DOHH2 (cell line): ENCODE measurements around the gene SIDT1.

Source experiments
- H3F3A ChIP-seq: fragments of 200-600 bp; sonication (generic), shearing (Covaris generic); 2 replicates; pipeline ENCODE4 v1.6.0; 2016; ENCODE audit warnings: antibody characterized with exemption, mild to moderate bottlenecking; ENCODE audit not compliant: control insufficient read depth, insufficient read depth
- H3K27ac ChIP-seq: fragments of 200-600 bp; sonication (generic); 2 replicates; pipeline ENCODE4 v1.5.1; 2014; ENCODE audit warnings: low read depth, mild to moderate bottlenecking, low read length, moderate library complexity
- H3K27me3 ChIP-seq: fragments of 200-600 bp; sonication (generic); 2 replicates; pipeline ENCODE4 v1.6.1; 2014; ENCODE audit warnings: mild to moderate bottlenecking, low read length, mixed read lengths; ENCODE audit not compliant: control insufficient read depth
- H3K36me3 ChIP-seq: fragments of 200-600 bp; sonication (generic); 2 replicates; pipeline ENCODE4 v1.6.1; 2014; ENCODE audit warnings: mild to moderate bottlenecking, low read length, moderate library complexity, mixed read lengths; ENCODE audit not compliant: control insufficient read depth
- H3K4me1 ChIP-seq: fragments of 200-600 bp; sonication (generic); 2 replicates; pipeline ENCODE4 v1.6.1; 2014; ENCODE audit warnings: mild to moderate bottlenecking, low read length, mixed read lengths; ENCODE audit not compliant: control insufficient read depth
- H3K4me2 ChIP-seq: fragments of 200-600 bp; sonication (generic); 2 replicates; pipeline ENCODE4 v1.6.0; 2014; ENCODE audit warnings: mild to moderate bottlenecking, low read length, moderate library complexity
- H3K4me3 ChIP-seq: fragments of 200-600 bp; sonication (generic); 2 replicates; pipeline ENCODE4 v1.5.1; 2014; ENCODE audit warnings: mild to moderate bottlenecking, low read length, mixed read lengths
- H3K79me2 ChIP-seq: fragments of 200-600 bp; sonication (generic); 2 replicates; pipeline ENCODE4 v1.6.1; 2014; ENCODE audit warnings: mild to moderate bottlenecking, low read length, mixed read lengths; ENCODE audit not compliant: control insufficient read depth
- H3K9me2 ChIP-seq: fragments of 200-600 bp; sonication (generic); replicated peaks from 2 replicates; pipeline ENCODE4 v1.6.1; 2014; ENCODE audit warnings: mild to moderate bottlenecking, low read length, mixed read lengths; ENCODE audit not compliant: control insufficient read depth
- H3K9me3 ChIP-seq: fragments of 200-600 bp; sonication (generic); 2 replicates; pipeline ENCODE4 v1.6.1; 2014; ENCODE audit warnings: antibody characterized with exemption, low read length, mixed read lengths; ENCODE audit not compliant: control insufficient read depth, insufficient read depth
- H4K20me1 ChIP-seq: fragments of 200-600 bp; sonication (generic); 2 replicates; pipeline ENCODE4 v1.6.0; 2014; ENCODE audit warnings: low read depth, mild to moderate bottlenecking, antibody characterized with exemption, low read length, moderate library complexity; ENCODE audit not compliant: control insufficient read depth, insufficient read depth
- EZH2phosphoT487 ChIP-seq: fragments of 200-600 bp; sonication (generic); IDR thresholded peaks from 2 replicates; pipeline ENCODE4 v1.6.1; 2017; ENCODE audit warnings: borderline replicate concordance, mild to moderate bottlenecking, antibody characterized with exemption, low read length, moderate library complexity, mixed read lengths
- TF ChIP-seq, protein P1 (sequence below): fragments of 200-600 bp; sonication (generic); IDR thresholded peaks from one replicate; pipeline ENCODE4 v1.5.1; 2014; ENCODE audit warnings: antibody characterized with exemption, mild to moderate bottlenecking, low read depth, low read length; ENCODE audit not compliant: poor library complexity, severe bottlenecking

The SIDT1 gene

DNA sequence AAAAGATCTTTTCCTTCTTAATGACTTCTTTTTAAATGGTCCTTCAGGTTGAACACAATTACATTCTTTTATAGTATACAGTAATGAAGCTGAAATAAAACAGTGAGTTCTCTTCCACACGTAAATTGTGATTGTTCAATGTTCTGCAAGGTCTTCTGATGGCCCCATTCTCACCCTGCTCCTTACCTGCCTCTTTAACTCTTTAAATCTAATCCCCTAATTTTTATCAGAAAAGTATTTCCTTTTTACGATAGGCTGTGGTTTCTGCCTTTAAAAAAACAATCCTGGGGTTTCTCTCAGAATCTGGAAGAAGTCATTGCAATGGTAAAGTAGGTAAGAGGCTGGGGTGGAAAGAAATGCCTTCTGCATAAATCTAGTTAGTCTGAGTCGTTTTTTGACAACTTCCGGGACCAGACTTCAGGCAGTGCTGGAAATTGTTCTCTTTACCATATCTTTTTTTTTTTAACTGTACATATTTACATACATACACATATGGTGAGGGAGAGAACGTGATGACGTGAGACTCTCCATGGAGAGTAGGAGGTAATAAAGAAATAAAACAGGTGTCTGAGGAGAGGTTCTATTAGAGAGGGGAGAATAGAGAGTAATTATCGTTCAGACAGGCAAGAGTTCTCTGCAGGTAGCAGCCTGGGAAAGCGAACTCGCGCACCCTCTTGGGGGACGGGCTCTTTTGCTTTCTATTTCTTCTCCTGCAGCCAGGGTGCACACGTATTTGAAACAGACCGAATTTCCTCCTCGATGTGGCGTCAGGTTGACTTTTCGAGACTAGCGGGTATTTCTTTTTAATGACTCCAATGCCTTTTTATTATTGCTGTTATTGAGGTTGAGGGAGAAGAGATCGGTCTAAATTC is at the start of gene SIDT1:
TSS of gene SIDT1 (plus strand) at position 730 of the 872 bp plus-strand sequence. CDS start 467 bp downstream, outside the sequence.
- Histone ChIP-seq H3F3A (no peaks in the 10 kb centered on the region), H3K27ac (no peak within 1 kb of the TSS), H3K9me2 (no peaks in the 10 kb centered on the region), H3K36me3 (no peaks in the 10 kb centered on the region), H3K79me2 (no peaks in the 10 kb centered on the region), H3K4me3 (peak within 1 kb of the TSS; percentile 73), H3K27me3 (peaks cover 67% of the 10 kb centered on the region), H3K9me3 (no peaks in the 10 kb centered on the region), H3K4me1 (peaks cover 22% of the 10 kb centered on the region), H4K20me1 (no peaks in the 10 kb centered on the region), H3K4me2 (peak within 1 kb of the TSS; percentile 88)
- TF ChIP-seq, protein P1, sequence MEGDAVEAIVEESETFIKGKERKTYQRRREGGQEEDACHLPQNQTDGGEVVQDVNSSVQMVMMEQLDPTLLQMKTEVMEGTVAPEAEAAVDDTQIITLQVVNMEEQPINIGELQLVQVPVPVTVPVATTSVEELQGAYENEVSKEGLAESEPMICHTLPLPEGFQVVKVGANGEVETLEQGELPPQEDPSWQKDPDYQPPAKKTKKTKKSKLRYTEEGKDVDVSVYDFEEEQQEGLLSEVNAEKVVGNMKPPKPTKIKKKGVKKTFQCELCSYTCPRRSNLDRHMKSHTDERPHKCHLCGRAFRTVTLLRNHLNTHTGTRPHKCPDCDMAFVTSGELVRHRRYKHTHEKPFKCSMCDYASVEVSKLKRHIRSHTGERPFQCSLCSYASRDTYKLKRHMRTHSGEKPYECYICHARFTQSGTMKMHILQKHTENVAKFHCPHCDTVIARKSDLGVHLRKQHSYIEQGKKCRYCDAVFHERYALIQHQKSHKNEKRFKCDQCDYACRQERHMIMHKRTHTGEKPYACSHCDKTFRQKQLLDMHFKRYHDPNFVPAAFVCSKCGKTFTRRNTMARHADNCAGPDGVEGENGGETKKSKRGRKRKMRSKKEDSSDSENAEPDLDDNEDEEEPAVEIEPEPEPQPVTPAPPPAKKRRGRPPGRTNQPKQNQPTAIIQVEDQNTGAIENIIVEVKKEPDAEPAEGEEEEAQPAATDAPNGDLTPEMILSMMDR, result no peak
- TF ChIP-seq EZH2phosphoT487, result no peak

DNA sequence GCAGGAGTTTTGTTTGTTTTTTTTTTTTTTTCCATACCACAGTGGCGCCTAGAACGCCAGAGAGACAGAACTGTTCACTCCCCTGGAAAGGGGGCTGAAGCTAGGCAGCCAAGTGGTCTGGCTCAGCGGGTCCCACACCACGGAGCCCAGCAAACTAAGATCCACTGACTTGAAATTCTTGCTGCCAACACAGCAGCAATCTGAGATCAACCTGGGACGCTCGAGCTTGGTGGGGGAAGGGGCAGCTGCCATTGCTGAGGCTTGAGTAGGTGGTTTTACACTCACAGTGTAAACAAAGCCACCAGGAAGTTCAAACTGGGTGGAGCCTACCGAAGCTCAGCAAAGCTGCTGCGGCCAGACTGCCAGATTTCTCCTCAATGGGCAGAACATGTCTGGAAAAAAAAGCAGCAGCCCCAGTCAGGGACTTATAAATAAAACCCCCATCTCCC is 47.2 kb upstream of the SIDT1 start:
- no peaks in the 10 kb centered on the region for H3K4me1 ChIP-seq
- no peaks in the 10 kb centered on the region for H4K20me1 ChIP-seq
- no peaks in the 10 kb centered on the region for H3K27me3 ChIP-seq
- no peaks in the 10 kb centered on the region for H3K79me2 ChIP-seq
- H3F3A ChIP-seq, result no peaks in the 10 kb centered on the region
- TF ChIP-seq, protein P1, result no peak
- TF ChIP-seq EZH2phosphoT487, result no peak
- no peak overlapping the region for H3K4me3 ChIP-seq
- H3K27ac ChIP-seq, result no peak overlapping the region
- no peaks in the 10 kb centered on the region for H3K9me2 ChIP-seq
- no peaks in the 10 kb centered on the region for H3K9me3 ChIP-seq
- H3K4me2 ChIP-seq, result no peak overlapping the region
- H3K36me3 ChIP-seq, result peaks cover 8% of the 10 kb centered on the region

DNA sequence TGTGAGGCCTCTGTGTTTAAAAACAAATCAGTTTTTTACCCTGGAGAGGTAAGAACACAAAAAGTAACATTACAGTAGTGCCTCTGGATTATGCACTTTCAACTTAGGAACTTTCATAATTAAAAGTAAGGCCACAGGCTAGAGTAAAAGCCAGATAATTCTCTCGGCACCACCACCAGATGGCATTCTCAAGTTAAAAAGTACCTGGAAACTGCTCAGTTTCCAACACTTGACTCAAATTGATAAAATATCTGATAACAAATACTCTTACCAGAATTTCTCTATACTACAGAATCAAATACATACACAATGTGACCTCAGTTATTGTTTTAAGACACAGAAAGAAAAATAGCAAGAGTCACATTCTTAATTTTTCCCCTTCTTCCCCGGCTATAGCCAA is 37.3 kb upstream of the SIDT1 start:
- H3K4me3 ChIP-seq, result no peak overlapping the region
- H3K4me1 ChIP-seq, result no peaks in the 10 kb centered on the region
- 0 out of 2 replicates have a peak, but pooled peaks cover 3% of the 10 kb centered on the region for H3F3A ChIP-seq
- H3K36me3 ChIP-seq, result peaks cover 35% of the 10 kb centered on the region
- no peaks in the 10 kb centered on the region for H3K9me2 ChIP-seq
- H3K9me3 ChIP-seq, result no peaks in the 10 kb centered on the region
- H3K27ac ChIP-seq, result no peak overlapping the region
- no peak overlapping the region for H3K4me2 ChIP-seq
- TF ChIP-seq, protein P1, result peak; percentile 46
- no peak for TF ChIP-seq EZH2phosphoT487
- no peaks in the 10 kb centered on the region for H4K20me1 ChIP-seq
- no peaks in the 10 kb centered on the region for H3K79me2 ChIP-seq
- no peaks in the 10 kb centered on the region for H3K27me3 ChIP-seq
